HL-60 (cell line): ENCODE results near the gene FAM43B.

ENCODE experiments used
- DNase-seq, 2 experiments: peaks; one replicate each; pipeline ENCODE4 v3.0.0-alpha.2; 2010 to 2020; ENCODE audit warnings: low read depth in 1 of 2, low spot score in 1 of 2
- H3K27ac ChIP-seq: fragments of 250-450 bp; sonication (Bioruptor Pico); replicated peaks from 2 replicates; pipeline ENCODE4 v1.5.1; 2020; ENCODE audit warnings: mild to moderate bottlenecking, moderate library complexity
- H3K27me3 ChIP-seq: fragments of 250-450 bp; sonication (Bioruptor Pico); 2 replicates; pipeline ENCODE4 v1.5.1; 2021; ENCODE audit warnings: mild to moderate bottlenecking, moderate library complexity; ENCODE audit not compliant: insufficient read depth, poor library complexity, severe bottlenecking
- H3K4me3 ChIP-seq: replicated peaks from 2 replicates; pipeline ENCODE4 v1.5.1; 2011; ENCODE audit warnings: mild to moderate bottlenecking, control low read depth, low read length; ENCODE audit not compliant: insufficient read depth
- CTCF ChIP-seq: IDR thresholded peaks from one replicate; pipeline ENCODE4 v1.5.1; 2011; ENCODE audit warnings: low read length, control low read depth, inconsistent platforms; ENCODE audit not compliant: insufficient read depth
- GABPA ChIP-seq: IDR thresholded peaks from 2 replicates; pipeline ENCODE4 v1.6.1; 2012; ENCODE audit warnings: low read depth
- POLR2AphosphoS5 ChIP-seq: IDR thresholded peaks from 2 replicates; pipeline ENCODE4 v1.6.1; 2012; ENCODE audit warnings: low read depth
- REST ChIP-seq: IDR thresholded peaks from 2 replicates; pipeline ENCODE4 v1.6.1; 2012; ENCODE audit warnings: low read depth; ENCODE audit not compliant: insufficient replicate concordance
- SPI1 ChIP-seq: IDR thresholded peaks from 2 replicates; pipeline ENCODE4 v1.6.1; 2012; ENCODE audit warnings: low read depth, mild to moderate bottlenecking, borderline replicate concordance

Gene FAM43B

GRCh38 chr1:20600156-20600555 is 47.8 kb downstream of the FAM43B start:
- no peak overlapping the region for H3K4me3 ChIP-seq
- H3K27me3 ChIP-seq = no peaks in the 10 kb centered on the region
- no peak for TF ChIP-seq POLR2AphosphoS5
- no peak for TF ChIP-seq SPI1
- no peak for DNase-seq
- H3K27ac ChIP-seq = no peak overlapping the region

GRCh38 chr1:20601129-20601825 is 48.9 kb downstream of the FAM43B start:
- TF ChIP-seq REST = no peak
- no peak for TF ChIP-seq POLR2AphosphoS5
- TF ChIP-seq CTCF = no peak
- TF ChIP-seq GABPA = no peak
- TF ChIP-seq SPI1 = no peak
- no peak overlapping the region; the same call in 1 of the 2 replicates for H3K27ac ChIP-seq

GRCh38 chr1:20602851-20603450 is 50.6 kb downstream of the FAM43B start:
- Histone ChIP-seq H3K27ac (peak overlapping the region; percentile 79), H3K4me3 (no peak overlapping the region), H3K27me3 (no peaks in the 10 kb centered on the region)
- peak in 1 of 2 experiments; percentile 78 for DNase-seq
- TF ChIP-seq CTCF = no peak
- no peak for TF ChIP-seq REST
- peak; percentile 52; the same call in 1 of the 2 replicates for TF ChIP-seq POLR2AphosphoS5

More at GRCh38 chr1:20601129-20601825, 48.9 kb downstream of the FAM43B start:
- no peak overlapping the region for H3K4me3 ChIP-seq
- no peaks in the 10 kb centered on the region for H3K27me3 ChIP-seq
- DNase-seq = peak in 1 of 2 experiments; percentile 41

- H3K27ac ChIP-seq = peak overlapping the region; percentile 79
Measured at GRCh38 chr1:20603504-20604464, 51.4 kb downstream of the FAM43B start.

More at GRCh38 chr1:20603504-20604464, 51.4 kb downstream of the FAM43B start:
- Histone ChIP-seq H3K4me3 (no peak overlapping the region), H3K27me3 (no peaks in the 10 kb centered on the region)
- DNase-seq = peak in 1 of 2 experiments; percentile 73
- TF ChIP-seq GABPA (no peak), POLR2AphosphoS5 (no peak), REST (no peak), SPI1 (no peak), CTCF (no peak)
